HG03521 (cell line): ENCODE results near the gene TRERF1.
"Not testable (repeated sequence)": the region's sequence is repeated elsewhere in the genome, so short reads cannot be mapped to it uniquely, and the experiment has no call there.

Experiments
- ATAC-seq: cut with Tn5 transposase; IDR thresholded peaks from one replicate; pipeline ENCODE4 v1.9.1; 2021; ENCODE audit warnings: mild to moderate bottlenecking, moderate library complexity; ENCODE audit not compliant: unreplicated experiment

TRERF1 gene, protein sequence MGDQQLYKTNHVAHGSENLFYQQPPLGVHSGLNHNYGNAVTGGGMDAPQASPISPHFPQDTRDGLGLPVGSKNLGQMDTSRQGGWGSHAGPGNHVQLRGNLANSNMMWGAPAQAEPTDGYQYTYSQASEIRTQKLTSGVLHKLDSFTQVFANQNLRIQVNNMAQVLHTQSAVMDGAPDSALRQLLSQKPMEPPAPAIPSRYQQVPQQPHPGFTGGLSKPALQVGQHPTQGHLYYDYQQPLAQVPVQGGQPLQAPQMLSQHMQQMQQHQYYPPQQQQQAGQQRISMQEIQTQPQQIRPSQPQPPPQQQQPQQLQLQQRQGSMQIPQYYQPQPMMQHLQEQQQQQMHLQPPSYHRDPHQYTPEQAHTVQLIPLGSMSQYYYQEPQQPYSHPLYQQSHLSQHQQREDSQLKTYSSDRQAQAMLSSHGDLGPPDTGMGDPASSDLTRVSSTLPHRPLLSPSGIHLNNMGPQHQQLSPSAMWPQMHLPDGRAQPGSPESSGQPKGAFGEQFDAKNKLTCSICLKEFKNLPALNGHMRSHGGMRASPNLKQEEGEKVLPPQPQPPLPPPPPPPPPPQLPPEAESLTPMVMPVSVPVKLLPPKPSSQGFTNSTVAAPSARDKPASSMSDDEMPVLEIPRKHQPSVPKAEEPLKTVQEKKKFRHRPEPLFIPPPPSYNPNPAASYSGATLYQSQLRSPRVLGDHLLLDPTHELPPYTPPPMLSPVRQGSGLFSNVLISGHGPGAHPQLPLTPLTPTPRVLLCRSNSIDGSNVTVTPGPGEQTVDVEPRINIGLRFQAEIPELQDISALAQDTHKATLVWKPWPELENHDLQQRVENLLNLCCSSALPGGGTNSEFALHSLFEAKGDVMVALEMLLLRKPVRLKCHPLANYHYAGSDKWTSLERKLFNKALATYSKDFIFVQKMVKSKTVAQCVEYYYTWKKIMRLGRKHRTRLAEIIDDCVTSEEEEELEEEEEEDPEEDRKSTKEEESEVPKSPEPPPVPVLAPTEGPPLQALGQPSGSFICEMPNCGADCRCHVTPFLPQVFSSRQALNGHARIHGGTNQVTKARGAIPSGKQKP (N-terminal part only)

DNA sequence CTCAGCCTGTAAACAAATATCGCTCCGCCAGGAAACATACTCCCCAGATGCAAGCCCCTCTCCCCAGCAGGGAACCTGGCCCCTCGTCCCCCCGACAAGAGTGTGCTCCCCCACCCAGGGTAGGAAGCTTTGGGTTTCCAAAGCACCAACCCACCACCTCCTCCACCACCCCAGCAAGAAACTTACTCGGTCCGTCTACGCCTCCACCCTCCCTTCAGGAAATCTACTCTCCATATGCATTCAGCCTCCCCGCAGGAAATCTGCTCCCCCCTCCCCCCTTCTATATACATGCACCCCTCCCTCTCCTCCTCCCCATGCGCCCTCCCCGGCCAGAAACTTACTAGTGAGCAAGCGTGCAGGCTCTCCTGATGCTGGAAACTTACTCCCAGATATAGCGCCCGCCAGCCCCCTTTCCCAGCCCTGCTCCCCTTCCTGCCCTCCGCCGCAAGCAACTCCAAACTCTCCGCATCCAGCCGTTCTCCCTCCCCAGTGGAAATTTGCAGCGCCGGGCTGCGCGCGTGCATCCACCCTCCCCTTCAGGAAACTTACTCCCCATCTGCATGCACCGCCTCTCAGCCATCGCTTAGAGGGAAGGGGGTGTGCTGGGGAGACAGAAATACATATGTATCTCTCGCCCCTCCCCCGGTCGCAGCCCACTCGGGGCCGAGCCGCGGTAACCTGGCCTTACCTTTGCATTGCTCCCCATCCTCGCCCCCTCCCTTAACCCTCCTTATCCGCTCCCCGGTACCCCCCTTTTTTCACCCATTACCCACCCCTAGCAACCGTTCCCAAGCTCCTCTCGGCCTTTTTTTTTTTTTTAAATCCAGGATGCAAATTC is at the start of gene TRERF1:
TRERF1 (minus strand) TSS at position 594 of the 838 bp plus-strand sequence. CDS start 182,336 bp downstream, outside the sequence.
- peak; percentile 34 for ATAC-seq

DNA sequence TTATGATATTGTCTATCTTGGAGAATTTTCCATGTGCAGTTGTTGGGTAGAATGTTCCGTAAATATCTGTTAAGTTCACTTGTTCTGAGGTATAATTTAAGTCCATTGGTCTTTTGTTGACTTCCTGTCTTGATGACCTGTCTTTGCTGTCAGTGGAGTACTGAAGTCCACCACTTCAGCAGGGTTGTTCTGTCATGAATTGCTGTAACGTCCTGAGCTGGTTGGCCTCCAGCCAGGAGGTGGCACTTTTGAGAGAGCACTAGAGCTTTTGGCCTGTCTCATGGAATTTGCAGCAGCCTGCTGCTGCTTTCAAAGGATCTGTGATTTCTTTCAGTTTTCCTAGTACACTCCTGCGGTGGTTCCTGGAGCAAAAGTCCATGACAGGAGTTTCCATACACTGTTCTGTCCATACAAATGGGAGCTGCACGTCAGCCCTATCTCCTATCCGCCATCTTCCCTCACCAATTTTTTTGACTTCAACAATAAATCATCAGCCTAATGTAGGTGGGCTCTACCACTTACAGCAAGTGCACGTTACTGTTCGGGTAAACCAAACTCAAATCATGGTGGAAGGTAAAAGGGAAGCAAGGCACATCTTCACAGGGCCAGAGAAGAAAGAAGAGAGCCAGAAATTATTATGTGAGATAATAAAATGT is 46.9 kb upstream of the TRERF1 start:
- no peak for ATAC-seq

DNA sequence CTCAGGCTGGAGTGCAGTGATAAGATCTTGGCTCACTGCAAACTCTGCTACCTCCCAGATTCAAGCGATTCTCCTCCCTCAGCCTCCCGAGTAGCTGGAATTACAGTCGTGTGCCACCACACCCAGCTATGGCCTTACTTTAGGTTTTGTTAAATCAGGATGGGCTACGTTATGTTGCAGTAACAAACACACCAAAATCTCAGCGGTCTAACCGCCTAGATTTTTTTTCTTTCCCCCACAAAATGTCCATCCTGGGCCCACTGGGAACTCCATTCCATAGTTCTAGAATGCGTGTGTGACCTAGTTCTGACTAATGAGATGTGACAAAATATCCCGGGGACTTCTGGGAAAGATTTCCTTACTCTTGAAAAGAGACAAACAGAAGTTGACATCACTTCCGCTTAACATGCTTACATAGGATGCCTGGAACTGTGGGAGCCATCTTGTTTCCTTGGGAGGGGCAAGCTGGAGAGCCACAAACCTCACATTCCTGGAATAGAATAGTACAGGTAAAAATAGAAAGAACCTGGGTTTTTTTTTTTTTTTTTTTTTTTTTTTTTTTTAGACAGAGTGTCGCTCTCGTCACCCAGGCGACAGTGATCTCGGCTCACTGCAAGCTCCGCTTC is 42.3 kb upstream of the TRERF1 start:
- ATAC-seq = no peak

DNA sequence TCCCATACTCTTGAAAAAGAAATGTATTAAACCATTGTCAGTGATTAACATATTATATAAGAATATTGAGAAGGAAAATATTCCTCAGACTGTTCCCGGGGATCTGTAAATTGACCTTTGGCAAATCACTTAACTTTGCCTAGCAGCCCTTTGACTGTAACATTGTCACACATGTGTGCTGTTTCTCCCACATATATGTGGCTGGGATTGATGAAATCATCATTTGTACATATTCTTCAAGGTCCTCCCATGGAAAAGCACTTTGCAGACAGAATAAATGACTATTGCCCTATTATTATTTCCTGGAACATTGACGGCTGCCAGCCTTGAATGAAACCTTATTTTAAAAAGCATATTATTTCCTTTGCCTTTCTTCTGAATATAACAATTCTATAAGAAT is 36.4 kb upstream of the TRERF1 start:
- no peak for ATAC-seq

DNA sequence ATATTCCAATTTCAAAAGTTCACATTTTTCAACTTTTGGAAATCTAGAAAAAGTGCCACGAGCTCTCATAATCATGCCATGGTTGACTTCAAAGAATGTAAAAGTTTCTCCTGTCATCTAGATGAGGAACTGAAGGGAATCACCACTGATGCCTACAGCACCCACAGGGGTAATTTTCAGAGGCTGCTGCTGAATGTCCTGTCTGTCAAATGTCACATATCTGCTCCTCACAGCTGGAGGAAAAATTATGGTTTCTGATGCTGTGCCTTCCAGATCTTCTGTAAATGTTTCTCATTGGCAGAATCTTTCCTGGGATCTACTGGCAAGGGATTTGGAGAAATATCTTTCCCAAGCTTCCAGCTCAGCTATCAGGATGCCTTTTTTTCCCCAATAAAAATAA is 32.5 kb upstream of the TRERF1 start:
- no peak for ATAC-seq

DNA sequence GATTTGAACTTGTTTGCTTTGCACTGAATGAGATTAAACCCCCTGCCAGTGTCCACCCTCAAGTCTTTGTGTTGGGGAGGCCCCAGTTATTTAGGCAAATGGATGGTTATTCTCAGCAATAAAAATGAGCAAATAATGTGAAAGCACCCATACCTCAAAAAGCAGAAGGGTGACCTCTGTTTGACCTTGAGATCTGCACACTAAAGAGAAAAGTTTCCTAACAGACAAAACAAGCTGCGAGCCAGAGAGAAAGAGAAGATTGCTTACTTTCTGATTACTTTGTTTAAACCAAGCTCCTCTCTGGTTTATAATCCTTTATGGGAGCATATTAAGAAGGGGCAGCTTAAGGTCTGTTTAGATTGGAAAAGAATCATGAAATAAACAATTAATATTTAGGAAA is 30.4 kb upstream of the TRERF1 start:
- ATAC-seq = no peak

DNA sequence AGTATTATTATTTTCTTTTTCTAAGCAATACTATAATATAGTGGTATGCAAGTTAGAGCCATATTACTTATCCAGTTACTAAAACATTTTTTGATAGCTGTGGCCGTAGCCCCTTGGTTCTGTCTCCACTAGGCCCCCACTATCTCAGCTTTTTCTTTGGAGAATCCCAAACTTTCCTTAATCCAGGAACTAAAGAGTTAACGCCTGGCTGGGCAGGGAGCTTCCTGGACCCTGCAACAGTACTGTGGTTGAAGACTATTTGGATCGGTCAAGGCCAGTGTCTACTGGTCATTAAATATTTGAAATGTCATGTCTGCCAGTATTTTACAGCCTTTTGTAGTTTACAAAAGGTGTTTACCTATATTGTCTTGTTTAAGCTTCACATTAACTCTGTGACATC is 20.0 kb upstream of the TRERF1 start:
- no peak for ATAC-seq

DNA sequence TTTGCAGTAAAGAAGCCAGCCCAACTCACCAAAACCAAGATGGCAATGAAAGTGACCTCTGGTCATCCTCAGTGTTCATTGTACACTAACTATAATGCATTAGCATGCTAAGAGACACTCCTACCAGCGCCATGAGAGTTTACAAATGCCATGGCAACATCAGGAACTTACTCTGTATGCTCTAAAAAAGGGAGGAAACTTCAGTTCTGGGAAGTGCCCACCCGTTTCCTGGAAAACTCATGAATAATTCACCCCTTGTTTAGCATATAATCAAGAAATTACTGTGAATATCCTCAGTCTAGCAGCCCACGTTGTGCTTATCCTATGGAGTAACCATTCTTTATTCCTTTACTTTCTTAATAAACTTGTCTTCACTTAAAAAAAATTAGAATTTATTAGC is 19.4 kb upstream of the TRERF1 start:
- no peak for ATAC-seq

DNA sequence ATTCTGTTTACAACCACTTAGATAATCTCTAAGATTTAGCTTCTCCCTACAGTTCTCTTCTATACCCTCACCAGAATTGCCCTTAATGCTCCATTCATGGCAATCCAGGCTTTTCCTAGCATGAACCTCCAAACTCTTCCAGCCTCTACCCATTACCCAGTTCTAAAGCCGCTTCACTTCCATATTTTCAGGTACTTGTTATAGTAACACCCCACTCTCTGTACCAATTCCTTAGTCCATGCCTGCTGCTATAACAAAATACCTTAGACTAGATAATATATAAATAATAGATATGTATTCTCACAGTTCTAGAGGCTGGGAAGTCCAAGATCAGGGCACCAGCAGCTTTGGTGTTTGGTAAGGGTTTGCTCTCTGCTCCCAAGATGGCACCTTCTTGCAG is 16.5 kb upstream of the TRERF1 start:
- no peak for ATAC-seq

DNA sequence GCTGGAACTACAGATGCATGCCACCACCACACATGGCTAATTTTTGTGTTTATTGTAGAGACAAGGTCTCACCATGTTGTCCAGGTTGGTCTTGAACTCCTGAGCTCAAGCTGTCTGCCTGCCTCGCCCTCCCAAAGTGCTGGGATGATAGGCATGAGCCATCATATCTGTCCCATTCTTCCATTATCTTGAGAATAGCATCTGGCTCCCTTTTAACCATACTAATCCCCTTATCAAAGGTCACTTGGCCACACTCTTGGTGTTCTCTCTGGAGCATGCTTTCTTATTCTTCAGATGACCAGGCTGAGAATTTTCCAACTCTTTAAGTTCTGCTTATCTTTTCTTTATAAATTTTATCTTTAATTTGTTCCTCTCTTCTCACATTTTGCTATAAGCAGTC is 15.9 kb upstream of the TRERF1 start:
- ATAC-seq = no peak

DNA sequence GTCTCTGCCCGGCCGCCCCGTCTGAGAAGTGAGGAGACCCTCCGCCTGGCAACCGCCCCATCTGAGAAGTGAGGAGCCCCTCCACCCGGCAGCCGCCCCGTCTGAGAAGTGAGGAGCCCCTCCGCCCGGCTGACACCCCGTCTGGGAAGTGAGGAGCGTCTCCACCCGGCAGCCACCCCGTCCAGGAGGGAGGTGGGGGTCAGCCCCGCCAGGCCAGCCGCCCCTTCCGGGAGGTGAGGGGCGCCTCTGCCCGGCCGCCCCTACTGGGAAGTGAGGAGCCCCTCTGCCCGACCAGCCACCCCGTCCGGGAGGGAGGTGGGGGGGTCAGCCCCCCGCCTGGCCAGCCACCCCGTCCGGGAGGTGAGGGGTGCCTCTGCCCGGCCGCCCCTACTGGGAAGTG is 14.7 kb upstream of the TRERF1 start:
- ATAC-seq = not testable (repeated sequence)

DNA sequence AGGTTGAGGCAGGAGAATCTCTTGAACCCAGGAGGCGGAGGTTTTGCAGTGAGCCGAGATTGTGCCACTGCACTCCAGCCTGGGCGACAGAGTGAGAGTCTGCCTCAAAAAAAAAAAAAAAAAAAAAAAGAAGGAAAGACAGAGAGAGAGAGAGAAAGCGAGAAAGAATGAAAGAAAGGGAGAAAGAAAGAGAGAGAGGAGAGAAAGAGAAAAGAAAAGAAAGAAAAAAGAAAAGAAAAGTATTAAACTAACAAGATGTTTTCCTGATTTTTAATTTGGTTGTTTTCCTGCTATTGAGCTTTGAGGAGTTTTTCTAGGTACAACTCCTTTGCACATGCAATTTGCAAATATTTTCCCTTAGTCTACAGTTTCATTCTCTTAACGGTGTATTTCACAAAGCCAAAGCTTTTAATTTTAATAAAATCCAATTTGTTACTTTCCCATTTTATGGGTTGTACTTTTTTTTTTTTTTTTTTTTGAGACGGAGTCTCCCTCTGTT is 10.8 kb upstream of the TRERF1 start:
- no peak for ATAC-seq

DNA sequence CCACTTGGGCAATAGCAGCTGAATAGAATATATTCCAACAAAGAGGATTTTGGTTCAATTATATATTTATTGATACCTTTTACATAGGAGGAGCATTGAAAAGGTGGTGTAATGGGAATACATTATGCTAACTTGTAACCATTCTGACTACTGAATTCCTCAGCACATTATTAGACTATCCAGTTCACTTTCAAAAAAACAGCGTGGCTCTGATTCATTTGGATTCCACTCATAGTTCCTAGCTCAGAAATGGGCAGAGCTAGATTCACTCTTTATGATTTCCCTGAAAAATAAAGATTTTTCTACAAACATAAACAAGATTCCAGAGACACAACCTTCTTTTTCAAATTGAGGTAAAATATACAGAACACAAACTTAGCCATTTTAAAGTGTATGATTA is 9.2 kb upstream of the TRERF1 start:
- no peak for ATAC-seq

DNA sequence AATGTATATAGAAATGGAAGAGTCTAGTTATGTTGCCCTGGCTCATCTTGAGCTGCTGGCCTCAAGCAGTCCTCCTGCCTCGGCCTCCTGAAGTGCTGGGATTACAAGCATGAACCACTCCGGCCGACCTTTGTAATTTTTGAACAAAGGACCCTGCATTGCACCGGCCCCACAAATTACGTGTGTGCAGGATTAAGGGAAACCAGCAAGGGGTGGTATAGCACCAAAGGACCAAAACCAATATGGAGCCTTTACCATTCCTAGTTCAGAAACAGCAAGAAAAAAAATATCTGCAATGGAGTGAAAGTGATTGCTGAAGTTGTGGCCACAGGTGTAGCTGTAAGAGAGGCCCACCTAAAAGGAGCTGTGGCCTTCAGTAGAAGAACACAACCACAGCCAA is 8.2 kb upstream of the TRERF1 start:
- ATAC-seq = no peak

DNA sequence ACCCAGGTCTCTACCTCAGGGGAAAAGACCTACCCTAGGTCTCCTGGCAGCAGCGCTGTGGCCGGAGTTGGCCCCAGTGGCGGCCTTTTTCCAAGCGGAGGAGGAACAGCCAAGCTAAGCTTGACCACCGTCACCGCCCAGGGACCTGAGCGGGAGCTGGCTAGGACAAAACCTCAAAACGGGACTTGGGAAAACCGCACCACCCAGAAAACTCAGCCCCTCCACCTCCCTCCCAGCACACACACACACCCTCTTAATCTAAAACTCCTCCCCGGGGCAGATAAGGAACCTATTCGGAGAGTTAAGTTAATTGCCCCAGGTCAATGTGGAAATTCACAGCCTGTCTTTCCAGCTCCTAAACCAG is 2.7 kb upstream of the TRERF1 start:
- ATAC-seq = no peak

DNA sequence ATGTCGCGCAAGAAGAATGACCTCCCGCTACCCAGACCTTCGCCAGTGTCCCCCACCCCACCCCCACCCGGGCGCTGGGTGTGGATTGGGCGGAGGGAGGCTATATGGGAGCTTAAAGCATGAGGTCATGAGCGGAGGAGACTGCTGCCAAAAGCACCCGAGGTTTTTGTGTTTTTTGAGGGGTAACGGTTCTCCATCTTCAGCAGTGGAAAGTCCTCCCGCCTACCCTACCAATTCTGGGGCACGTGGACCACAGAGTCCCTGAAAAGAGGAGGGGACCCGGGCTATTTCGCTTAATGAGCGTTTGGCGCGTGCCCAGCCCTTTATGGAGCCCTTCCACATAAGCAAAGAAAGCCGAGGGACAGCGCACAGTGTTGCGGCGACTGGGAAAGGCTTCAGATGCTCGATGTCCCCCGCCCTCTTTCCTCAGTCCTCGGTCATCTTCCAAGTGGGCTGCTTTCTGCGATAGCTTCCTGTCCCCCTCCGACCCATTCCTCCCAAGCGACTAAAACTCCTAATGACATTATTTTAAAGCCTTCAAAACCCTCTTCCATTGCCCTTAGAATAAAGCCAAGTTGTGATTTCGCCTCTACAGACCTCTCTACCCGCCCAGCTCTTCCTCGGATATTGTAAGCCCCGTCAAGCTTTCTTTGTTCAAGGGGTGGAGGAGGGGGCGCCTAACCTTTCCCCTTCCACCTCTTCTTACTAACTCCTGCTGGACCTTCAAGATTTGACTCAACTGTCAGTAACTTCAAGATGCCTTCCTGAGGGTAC is 2.1 kb upstream of the TRERF1 start:
- no peak for ATAC-seq

DNA sequence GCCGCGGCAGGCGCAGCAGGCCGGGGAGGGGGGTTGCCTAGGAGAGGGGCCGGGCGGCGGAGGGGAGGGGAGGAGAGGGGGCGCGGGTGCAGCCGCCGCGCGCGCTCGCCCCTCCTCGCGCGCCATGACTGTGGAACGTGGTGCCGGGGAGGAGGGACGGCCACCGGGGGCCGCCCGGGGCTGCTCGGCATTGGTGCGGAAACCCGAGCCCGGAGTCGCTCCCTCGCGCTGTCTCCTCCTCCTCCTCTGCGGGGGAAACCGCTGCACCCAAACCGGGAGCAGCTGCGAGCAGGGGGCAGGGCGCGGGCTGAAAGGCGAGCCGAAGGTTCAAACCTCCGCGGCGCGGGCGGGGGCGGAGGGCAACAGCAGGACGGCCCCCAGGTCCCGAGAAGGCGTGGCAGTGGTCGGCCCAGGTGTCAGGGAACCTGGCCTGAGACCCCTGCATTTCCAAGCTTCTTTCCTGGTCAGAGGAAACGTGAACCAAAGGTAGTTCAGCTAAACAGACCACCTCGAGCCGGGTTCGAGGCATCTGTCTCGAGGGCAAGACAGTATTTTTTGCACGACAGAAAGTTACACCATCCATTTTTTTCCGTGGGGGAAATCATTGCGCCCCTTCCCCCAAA is 1.4 kb upstream of the TRERF1 start:
- peak; percentile 52 for ATAC-seq
